ENCODE results near the gene DHRS13.

DNA sequence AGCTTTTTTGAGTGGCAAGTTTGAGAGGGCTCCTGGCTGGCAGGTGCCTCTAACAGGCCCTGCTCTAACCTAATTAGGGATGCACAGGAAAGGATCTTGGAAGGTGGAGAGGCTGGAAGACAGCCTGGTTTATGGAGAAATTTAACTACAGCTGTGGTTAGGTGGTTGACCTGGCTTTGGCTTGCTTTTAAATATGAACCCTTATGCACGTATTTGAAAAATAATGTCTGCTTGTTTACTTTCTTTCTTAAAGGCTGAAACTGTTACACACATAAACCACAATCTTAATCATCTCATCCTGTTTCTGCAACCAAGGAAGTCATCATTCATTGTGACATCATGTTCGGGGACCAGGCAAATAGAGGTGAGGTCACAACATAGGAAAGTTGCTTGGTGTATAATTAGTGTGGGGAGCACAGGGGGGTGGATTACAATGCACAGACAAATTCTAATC lies 23.1 kb upstream of the DHRS13 start:
- TF ChIP-seq, protein P1, sequence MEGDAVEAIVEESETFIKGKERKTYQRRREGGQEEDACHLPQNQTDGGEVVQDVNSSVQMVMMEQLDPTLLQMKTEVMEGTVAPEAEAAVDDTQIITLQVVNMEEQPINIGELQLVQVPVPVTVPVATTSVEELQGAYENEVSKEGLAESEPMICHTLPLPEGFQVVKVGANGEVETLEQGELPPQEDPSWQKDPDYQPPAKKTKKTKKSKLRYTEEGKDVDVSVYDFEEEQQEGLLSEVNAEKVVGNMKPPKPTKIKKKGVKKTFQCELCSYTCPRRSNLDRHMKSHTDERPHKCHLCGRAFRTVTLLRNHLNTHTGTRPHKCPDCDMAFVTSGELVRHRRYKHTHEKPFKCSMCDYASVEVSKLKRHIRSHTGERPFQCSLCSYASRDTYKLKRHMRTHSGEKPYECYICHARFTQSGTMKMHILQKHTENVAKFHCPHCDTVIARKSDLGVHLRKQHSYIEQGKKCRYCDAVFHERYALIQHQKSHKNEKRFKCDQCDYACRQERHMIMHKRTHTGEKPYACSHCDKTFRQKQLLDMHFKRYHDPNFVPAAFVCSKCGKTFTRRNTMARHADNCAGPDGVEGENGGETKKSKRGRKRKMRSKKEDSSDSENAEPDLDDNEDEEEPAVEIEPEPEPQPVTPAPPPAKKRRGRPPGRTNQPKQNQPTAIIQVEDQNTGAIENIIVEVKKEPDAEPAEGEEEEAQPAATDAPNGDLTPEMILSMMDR (IDR thresholded peaks at IDR 0.05), result no peak
- peak in 1 of 2 donors; percentile 76 for TF ChIP-seq POLR2AphosphoS5 (IDR thresholded peaks at IDR 0.05; ENCODE audit: insufficient read depth in 1 of 2, low read depth in 1 of 2)

Data from vagina (tissue), 2 donors.